HEK293 (cell line): ENCODE results near the gene HOXA4.

Experiments used
- CTCF ChIP-seq: fragments of 450-650 bp; formaldehyde crosslinking; IDR thresholded peaks from 2 replicates; pipeline ENCODE4 v1.5.1; 2016; ENCODE audit warnings: missing biosample characterization, missing genetic modification characterization
- FEZF1 ChIP-seq: fragments of 450-650 bp; formaldehyde crosslinking; IDR thresholded peaks from 2 replicates; pipeline ENCODE4 v1.5.1; 2016; ENCODE audit warnings: missing biosample characterization, missing genetic modification characterization
- GLIS1 ChIP-seq: fragments of 450-650 bp; formaldehyde crosslinking; IDR thresholded peaks from 2 replicates; pipeline ENCODE4 v1.5.1; 2016; ENCODE audit warnings: missing biosample characterization, missing genetic modification characterization
- MZF1 ChIP-seq: fragments of 450-650 bp; formaldehyde crosslinking; IDR thresholded peaks from 2 replicates; pipeline ENCODE4 v1.5.1; 2017; ENCODE audit warnings: missing biosample characterization, missing genetic modification characterization, borderline replicate concordance
- OVOL3 ChIP-seq: fragments of 450-650 bp; formaldehyde crosslinking; IDR thresholded peaks from 2 replicates; pipeline ENCODE4 v1.5.1; 2016; ENCODE audit warnings: missing biosample characterization, missing genetic modification characterization
- PATZ1 ChIP-seq: fragments of 450-650 bp; formaldehyde crosslinking; IDR thresholded peaks from 2 replicates; pipeline ENCODE4 v1.5.1; 2016; ENCODE audit warnings: missing biosample characterization, missing genetic modification characterization
- PBX3 ChIP-seq: sonication (generic); formaldehyde crosslinking; IDR thresholded peaks from 2 replicates; pipeline ENCODE4 v1.8.1; 2022; ENCODE audit warnings: mild to moderate bottlenecking, moderate library complexity, missing genetic modification reagents
- SP3 ChIP-seq: fragments of 450-650 bp; formaldehyde crosslinking; IDR thresholded peaks from 2 replicates; pipeline ENCODE4 v1.5.1; 2016; ENCODE audit warnings: missing biosample characterization, missing genetic modification characterization
- ZBTB17 ChIP-seq: fragments of 450-650 bp; formaldehyde crosslinking; IDR thresholded peaks from 2 replicates; pipeline ENCODE4 v1.5.1; 2016; ENCODE audit warnings: missing biosample characterization, missing genetic modification characterization
- ZBTB44 ChIP-seq: fragments of 450-650 bp; IDR thresholded peaks from 2 replicates; pipeline ENCODE4 v1.5.1; 2018; ENCODE audit warnings: missing biosample characterization, mild to moderate bottlenecking, missing genetic modification characterization
- ZBTB6 ChIP-seq: fragments of 450-650 bp; formaldehyde crosslinking; IDR thresholded peaks from 2 replicates; pipeline ENCODE4 v1.5.1; 2017; ENCODE audit warnings: missing biosample characterization, missing genetic modification characterization
- ZBTB8A ChIP-seq: fragments of 450-650 bp; formaldehyde crosslinking; IDR thresholded peaks from 2 replicates; pipeline ENCODE4 v1.5.1; 2016; ENCODE audit warnings: missing biosample characterization, missing genetic modification characterization
- ZFP3 ChIP-seq: fragments of 450-650 bp; formaldehyde crosslinking; IDR thresholded peaks from 2 replicates; pipeline ENCODE4 v1.5.1; 2016; ENCODE audit warnings: low read depth, missing biosample characterization, missing genetic modification characterization
- ZFP37 ChIP-seq: fragments of 450-650 bp; formaldehyde crosslinking; IDR thresholded peaks from 2 replicates; pipeline ENCODE4 v1.5.1; 2016; ENCODE audit warnings: missing biosample characterization, missing genetic modification characterization
- ZIC2 ChIP-seq: fragments of 450-650 bp; formaldehyde crosslinking; IDR thresholded peaks from 2 replicates; pipeline ENCODE4 v1.5.1; 2016; ENCODE audit warnings: missing biosample characterization, missing genetic modification characterization
- ZNF16 ChIP-seq: fragments of 450-650 bp; formaldehyde crosslinking; IDR thresholded peaks from 2 replicates; pipeline ENCODE4 v1.5.1; 2016; ENCODE audit warnings: low read depth, missing biosample characterization, missing genetic modification characterization
- ZNF184 ChIP-seq: fragments of 450-650 bp; IDR thresholded peaks from 2 replicates; pipeline ENCODE4 v1.5.1; 2018; ENCODE audit warnings: missing biosample characterization, mild to moderate bottlenecking, missing genetic modification characterization
- ZNF2 ChIP-seq: fragments of 450-650 bp; formaldehyde crosslinking; IDR thresholded peaks from 2 replicates; pipeline ENCODE4 v1.5.1; 2016; ENCODE audit warnings: missing biosample characterization, missing genetic modification characterization
- ZNF248 ChIP-seq: fragments of 450-650 bp; formaldehyde crosslinking; IDR thresholded peaks from 2 replicates; pipeline ENCODE4 v1.5.1; 2017; ENCODE audit warnings: missing biosample characterization, missing genetic modification characterization
- ZNF324 ChIP-seq: fragments of 450-650 bp; formaldehyde crosslinking; IDR thresholded peaks from 2 replicates; pipeline ENCODE4 v1.5.1; 2016; ENCODE audit warnings: missing biosample characterization, missing genetic modification characterization
- ZNF341 ChIP-seq: fragments of 450-650 bp; formaldehyde crosslinking; IDR thresholded peaks from 2 replicates; pipeline ENCODE4; 2016; ENCODE audit warnings: low read depth, missing biosample characterization, missing genetic modification characterization
- ZNF501 ChIP-seq: fragments of 450-650 bp; formaldehyde crosslinking; IDR thresholded peaks from 2 replicates; pipeline ENCODE4 v1.5.1; 2016; ENCODE audit warnings: missing biosample characterization, missing genetic modification characterization
- ZNF548 ChIP-seq: fragments of 450-650 bp; formaldehyde crosslinking; IDR thresholded peaks from 2 replicates; pipeline ENCODE4 v1.5.1; 2016; ENCODE audit warnings: missing biosample characterization, missing genetic modification characterization
- ZNF560 ChIP-seq: fragments of 450-650 bp; formaldehyde crosslinking; IDR thresholded peaks from 2 replicates; pipeline ENCODE4 v1.5.1; 2017; ENCODE audit warnings: missing biosample characterization, missing genetic modification characterization, borderline replicate concordance
- ZNF561 ChIP-seq: fragments of 450-650 bp; IDR thresholded peaks from 2 replicates; pipeline ENCODE4 v1.5.1; 2018; ENCODE audit warnings: missing biosample characterization, missing genetic modification characterization, borderline replicate concordance
- ZNF571 ChIP-seq: fragments of 450-650 bp; formaldehyde crosslinking; IDR thresholded peaks from 2 replicates; pipeline ENCODE4 v1.5.0; 2017; ENCODE audit warnings: missing biosample characterization, missing genetic modification characterization
- ZNF629 ChIP-seq: fragments of 450-650 bp; formaldehyde crosslinking; IDR thresholded peaks from 2 replicates; pipeline ENCODE4 v1.5.1; 2017; ENCODE audit warnings: missing biosample characterization, missing genetic modification characterization
- ZNF677 ChIP-seq: fragments of 450-650 bp; IDR thresholded peaks from 2 replicates; pipeline ENCODE4 v1.5.0; 2018; ENCODE audit warnings: missing biosample characterization, mild to moderate bottlenecking, missing genetic modification characterization, moderate library complexity
- ZSCAN30 ChIP-seq: fragments of 450-650 bp; IDR thresholded peaks from 2 replicates; pipeline ENCODE4 v1.5.1; 2018; ENCODE audit warnings: missing biosample characterization, mild to moderate bottlenecking, missing genetic modification characterization, moderate library complexity

The HOXA4 gene

GRCh38 chr7:27095897-27096767, 34.4 kb downstream of the HOXA4 start, which contains the start of gene HOXA1 (continued):
- TF ChIP-seq ZBTB6, result 0 out of 2 replicates have a peak, but pooled peaks have one; percentile 9
- no peak for TF ChIP-seq ZNF677 (tag by site-specific recombination)
- peak; percentile 15; the same call in 1 of the 2 replicates for TF ChIP-seq MZF1 (tag by site-specific recombination)
- 0 out of 2 replicates have a peak, but pooled peaks have one; percentile 26 for TF ChIP-seq OVOL3
- peak; percentile 45; the same call in 1 of the 2 replicates for TF ChIP-seq SP3
- TF ChIP-seq ZNF548, result no peak
- TF ChIP-seq FEZF1, result peak; percentile 38
- peak; percentile 52; the same call in 1 of the 2 replicates for TF ChIP-seq ZNF341 (tag by site-specific recombination)
- peak; percentile 85 for TF ChIP-seq GLIS1
- peak; percentile 28; the same call in 1 of the 2 replicates for TF ChIP-seq ZNF561
- TF ChIP-seq ZNF629 (tag by site-specific recombination), result peak; percentile 23; the same call in 1 of the 2 replicates
- no peak; the same call in 1 of the 2 replicates for TF ChIP-seq PBX3
- no peak for TF ChIP-seq ZFP3 (tag by site-specific recombination)
- TF ChIP-seq ZNF248 (tag by site-specific recombination), result no peak
- TF ChIP-seq ZNF2 (tag by site-specific recombination), result peak; percentile 29; the same call in 1 of the 2 replicates
- 0 out of 2 replicates have a peak, but pooled peaks have one; percentile 15 for TF ChIP-seq CTCF (tag by site-specific recombination)
- peak; percentile 81 for TF ChIP-seq ZIC2
- no peak for TF ChIP-seq ZNF184 (tag by site-specific recombination)
- peak; percentile 89 for TF ChIP-seq PATZ1 (tag by site-specific recombination)
- no peak for TF ChIP-seq ZNF560 (tag by site-specific recombination)
- 0 out of 2 replicates have a peak, but pooled peaks have one; percentile 56 for TF ChIP-seq ZNF501 (tag by site-specific recombination)
- TF ChIP-seq ZNF324 (tag by site-specific recombination), result no peak
- no peak for TF ChIP-seq ZNF16 (tag by site-specific recombination)
- TF ChIP-seq ZSCAN30 (tag by site-specific recombination), result peak; percentile 14; the same call in 1 of the 2 replicates
- peak; percentile 80 for TF ChIP-seq ZBTB44
- no peak for TF ChIP-seq ZNF571 (tag by site-specific recombination)
- 0 out of 2 replicates have a peak, but pooled peaks have one; percentile 36 for TF ChIP-seq ZFP37 (tag by site-specific recombination)
- TF ChIP-seq ZBTB8A (tag by site-specific recombination), result peak; percentile 86
- TF ChIP-seq ZBTB17, result peak; percentile 61
